Measurements from ENCODE around the gene NTRK2.

DNA sequence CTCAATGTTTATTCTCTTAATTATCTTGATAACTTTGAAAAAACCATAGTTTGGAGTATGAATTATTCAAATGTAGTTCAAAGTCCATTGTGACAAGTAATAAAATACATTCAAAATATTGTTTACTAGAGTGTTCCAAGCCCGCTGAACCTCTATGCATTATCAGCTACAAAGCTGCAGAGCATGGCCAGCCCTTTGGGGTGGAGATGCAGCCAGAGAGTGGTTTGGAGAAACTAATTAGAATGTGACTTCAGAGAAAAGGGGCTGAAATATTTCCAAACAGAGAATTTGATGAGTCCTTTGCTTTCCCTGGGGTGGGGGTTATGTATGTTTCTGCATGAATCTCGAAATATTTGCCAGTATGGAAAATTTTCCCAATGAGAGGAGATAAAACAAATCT lies 211.3 kb downstream of the NTRK2 start:
- TF ChIP-seq POLR2A (IDR thresholded peaks at IDR 0.05) (no peak), POLR2AphosphoS5 (IDR thresholded peaks at IDR 0.05) (no peak)

Measured in upper lobe of left lung (tissue), 4 donors.